Liver (tissue), 3 donors: Measurements from ENCODE around the gene EID2B.

ENCODE experiments used
- CTCF ChIP-seq: fragments of 150-350 bp; IDR thresholded peaks from 2 replicates; pipeline ENCODE4 v1.5.1; 2017; ENCODE audit warnings: improper control_type of control experiment, low read depth, low read length; ENCODE audit not compliant: missing input control
- RAD21 ChIP-seq, 2 donors: IDR thresholded peaks; 2 replicates each; pipeline ENCODE4 v1.6.1; 2016; ENCODE audit warnings: antibody characterized with exemption in 2 of 2, mild to moderate bottlenecking in 2 of 2
- REST ChIP-seq: IDR thresholded peaks from 2 replicates; pipeline ENCODE4 v1.6.1; 2016; ENCODE audit warnings: antibody characterized with exemption, mild to moderate bottlenecking
- TAF1 ChIP-seq: conservative IDR thresholded peaks from 2 replicates; pipeline ENCODE4 v1.6.1; 2016; ENCODE audit warnings: antibody characterized with exemption, mild to moderate bottlenecking
- ZBTB33 ChIP-seq: IDR thresholded peaks from 2 replicates; pipeline ENCODE4 v1.6.1; 2016; ENCODE audit warnings: antibody characterized with exemption
- donor health status: healthy.
- donor health status: healthy.

- TF ChIP-seq CTCF (no peak), REST (no peak), TAF1 (no peak), ZBTB33 (no peak), RAD21 (IDR thresholded peaks at IDR 0.05) (no peak)
Observed at GRCh38 chr19:39512988-39513387, 19.7 kb downstream of the EID2B start.
